Astrocyte of the cerebellum (primary cell): Measurements from ENCODE around the gene PATE3.

Experiments
- DNase-seq: peaks from one replicate; pipeline ENCODE4 v3.0.0-alpha.2; 2011; ENCODE audit warnings: low read depth
- H3K4me3 ChIP-seq: 2 replicates; pipeline ENCODE4 v1.5.1; 2011; ENCODE audit warnings: mild to moderate bottlenecking, low read depth, low read length, moderate library complexity
- CTCF ChIP-seq: IDR thresholded peaks from 2 replicates; pipeline ENCODE4 v1.5.1; 2012; ENCODE audit warnings: low read length, low read depth, moderate library complexity, mild to moderate bottlenecking; ENCODE audit errors: missing control alignments
- in situ Hi-C: cut with HindIII; loops from 2 replicates; pipeline ENCODE4 v1.10.0; 2017; ENCODE audit warnings: low sequenced_read_pairs

Gene PATE3

GRCh38 chr11:125787827-125788226, at the start of gene PATE3:
PATE3 (plus strand) TSS chr11:125788127; CDS start chr11:125788152, 25 bp downstream.
- in situ Hi-C loops, result no loop called here
- no peak within 1 kb of the TSS for H3K4me3 ChIP-seq
- TF ChIP-seq CTCF, result no peak
- no peak for DNase-seq

- H3K4me3 ChIP-seq, result no peak overlapping the region
- no peak for DNase-seq
- in situ Hi-C loops, result no loop called here
- no peak for TF ChIP-seq CTCF
Measured at GRCh38 chr11:125740617-125741016, 47.3 kb upstream of the PATE3 start.

GRCh38 chr11:125743681-125744080, 44.2 kb upstream of the PATE3 start:
- TF ChIP-seq CTCF, result no peak
- DNase-seq, result no peak
- H3K4me3 ChIP-seq, result no peak overlapping the region
- in situ Hi-C loops, result no loop called here

GRCh38 chr11:125745979-125746378, 41.9 kb upstream of the PATE3 start, which contains the start of gene PATE1:
PATE1 (plus strand) TSS chr11:125746279; CDS start chr11:125746305, 26 bp downstream.
- no peak for DNase-seq
- TF ChIP-seq CTCF, result no peak
- in situ Hi-C loops, result no loop called here
- no peak within 1 kb of the TSS for H3K4me3 ChIP-seq

- no peak for TF ChIP-seq CTCF
- in situ Hi-C loops, result no loop called here
- DNase-seq, result no peak
- H3K4me3 ChIP-seq, result no peak overlapping the region
Measured at GRCh38 chr11:125750629-125751028, 37.3 kb upstream of the PATE3 start.

GRCh38 chr11:125756050-125756449, 31.9 kb upstream of the PATE3 start:
- no peak overlapping the region for H3K4me3 ChIP-seq
- TF ChIP-seq CTCF, result no peak
- no peak for DNase-seq
- in situ Hi-C loops, result no loop called here

GRCh38 chr11:125762445-125762844, 25.5 kb upstream of the PATE3 start:
- no peak for TF ChIP-seq CTCF
- no peak overlapping the region for H3K4me3 ChIP-seq
- in situ Hi-C loops, result no loop called here
- DNase-seq, result no peak
